ENCODE data around the gene PC. TPM values are rescaled to one million over a fixed set of nuclear protein-coding genes. Genes with fewer than 3 reads are reported as not detected.

Gene PC
- total RNA-seq, 1 donor from 2014 or later, result 47.4 TPM

DNA sequence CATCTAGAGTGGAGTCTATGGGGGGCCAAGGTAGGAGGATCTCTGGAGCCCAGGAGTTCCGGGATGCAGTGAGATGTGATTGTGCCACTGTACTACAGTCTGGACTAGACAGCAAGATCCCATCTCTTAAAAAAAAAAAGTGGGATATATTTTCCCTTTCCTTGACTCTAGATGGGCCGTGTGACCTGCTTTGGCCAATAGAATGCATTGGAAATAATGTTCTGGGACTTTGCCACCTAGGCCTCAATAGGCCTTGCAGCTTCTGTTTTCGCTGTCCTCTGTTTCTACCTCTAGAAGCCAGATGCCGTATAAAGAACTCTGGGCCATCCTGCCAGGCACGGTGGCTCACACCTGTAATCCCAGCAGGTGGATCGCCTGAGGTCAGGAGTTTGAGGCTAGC lies 20.5 kb upstream of the PC start:
- DNase-seq, result no peak
- Mint-ChIP-seq H3K4me1 (ENCODE audit: low read depth, unreplicated experiment) (no peaks in the 10 kb centered on the region), H3K9me3 (ENCODE audit: unreplicated experiment) (peaks cover 4% of the 10 kb centered on the region), H3K4me3 (ENCODE audit: unreplicated experiment) (no peak overlapping the region), H3K36me3 (ENCODE audit: unreplicated experiment) (peaks cover 5% of the 10 kb centered on the region), H3K27me3 (ENCODE audit: unreplicated experiment) (peaks cover 5% of the 10 kb centered on the region), H3K27ac (ENCODE audit: unreplicated experiment) (no peak overlapping the region)
- TF ChIP-seq, protein P1, sequence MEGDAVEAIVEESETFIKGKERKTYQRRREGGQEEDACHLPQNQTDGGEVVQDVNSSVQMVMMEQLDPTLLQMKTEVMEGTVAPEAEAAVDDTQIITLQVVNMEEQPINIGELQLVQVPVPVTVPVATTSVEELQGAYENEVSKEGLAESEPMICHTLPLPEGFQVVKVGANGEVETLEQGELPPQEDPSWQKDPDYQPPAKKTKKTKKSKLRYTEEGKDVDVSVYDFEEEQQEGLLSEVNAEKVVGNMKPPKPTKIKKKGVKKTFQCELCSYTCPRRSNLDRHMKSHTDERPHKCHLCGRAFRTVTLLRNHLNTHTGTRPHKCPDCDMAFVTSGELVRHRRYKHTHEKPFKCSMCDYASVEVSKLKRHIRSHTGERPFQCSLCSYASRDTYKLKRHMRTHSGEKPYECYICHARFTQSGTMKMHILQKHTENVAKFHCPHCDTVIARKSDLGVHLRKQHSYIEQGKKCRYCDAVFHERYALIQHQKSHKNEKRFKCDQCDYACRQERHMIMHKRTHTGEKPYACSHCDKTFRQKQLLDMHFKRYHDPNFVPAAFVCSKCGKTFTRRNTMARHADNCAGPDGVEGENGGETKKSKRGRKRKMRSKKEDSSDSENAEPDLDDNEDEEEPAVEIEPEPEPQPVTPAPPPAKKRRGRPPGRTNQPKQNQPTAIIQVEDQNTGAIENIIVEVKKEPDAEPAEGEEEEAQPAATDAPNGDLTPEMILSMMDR (IDR thresholded peaks at IDR 0.05; ENCODE audit: partially characterized antibody, unreplicated experiment), result no peak

DNA sequence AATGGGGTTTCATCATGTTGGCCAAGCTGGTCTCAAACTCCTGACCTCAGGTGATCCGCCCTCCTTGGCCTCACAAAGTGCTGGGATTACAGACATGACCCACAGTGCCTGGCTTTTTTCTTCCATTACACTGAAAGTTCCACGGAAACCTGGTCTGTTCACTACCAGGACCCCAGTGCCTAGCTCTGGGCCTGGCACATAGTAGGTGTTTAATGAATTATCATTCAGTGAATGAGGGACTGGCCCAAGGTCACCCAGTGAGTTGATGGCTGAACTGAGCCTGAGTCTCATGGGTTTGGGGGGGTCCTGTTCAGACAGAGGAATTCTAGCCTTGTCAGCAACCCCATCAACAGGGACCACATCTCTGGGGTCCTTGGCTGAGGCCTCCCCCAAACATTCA lies 20.0 kb upstream of the PC start:
- Mint-ChIP-seq H3K27ac (ENCODE audit: unreplicated experiment) (no peak overlapping the region), H3K4me1 (ENCODE audit: low read depth, unreplicated experiment) (no peaks in the 10 kb centered on the region), H3K9me3 (ENCODE audit: unreplicated experiment) (peaks cover 4% of the 10 kb centered on the region), H3K4me3 (ENCODE audit: unreplicated experiment) (no peak overlapping the region), H3K36me3 (ENCODE audit: unreplicated experiment) (peaks cover 5% of the 10 kb centered on the region), H3K27me3 (ENCODE audit: unreplicated experiment) (peaks cover 3% of the 10 kb centered on the region)
- TF ChIP-seq, protein P1 (IDR thresholded peaks at IDR 0.05; ENCODE audit: partially characterized antibody, unreplicated experiment), result no peak
- no peak for DNase-seq

DNA sequence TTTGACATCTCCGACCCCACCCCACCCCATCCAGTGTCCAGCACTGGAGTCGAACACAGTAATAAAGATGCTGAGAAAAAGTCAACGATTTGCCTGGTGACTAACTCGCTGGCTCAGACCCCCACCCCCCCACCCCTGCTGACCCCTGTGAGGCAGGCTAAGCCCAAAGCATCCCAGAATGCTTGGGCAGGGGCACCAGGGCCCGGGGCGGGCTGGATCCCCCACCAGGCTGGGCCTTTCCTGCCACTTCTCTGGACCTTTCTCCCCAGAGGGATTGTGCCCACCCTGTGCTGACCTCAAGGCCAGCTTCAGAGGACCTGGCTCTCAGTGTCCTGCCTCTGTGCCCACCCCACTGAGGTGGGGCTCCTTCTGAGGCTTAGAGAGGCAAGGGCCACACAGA lies 18.7 kb upstream of the PC start:
- H3K9me3 Mint-ChIP-seq (ENCODE audit: unreplicated experiment), result peaks cover 2% of the 10 kb centered on the region
- H3K4me3 Mint-ChIP-seq (ENCODE audit: unreplicated experiment), result no peak overlapping the region
- no peaks in the 10 kb centered on the region for H3K27me3 Mint-ChIP-seq (ENCODE audit: unreplicated experiment)
- no peak for DNase-seq
- H3K4me1 Mint-ChIP-seq (ENCODE audit: low read depth, unreplicated experiment), result no peaks in the 10 kb centered on the region
- H3K36me3 Mint-ChIP-seq (ENCODE audit: unreplicated experiment), result peaks cover 5% of the 10 kb centered on the region
- no peak overlapping the region for H3K27ac Mint-ChIP-seq (ENCODE audit: unreplicated experiment)
- TF ChIP-seq, protein P1 (IDR thresholded peaks at IDR 0.05; ENCODE audit: partially characterized antibody, unreplicated experiment), result no peak

DNA sequence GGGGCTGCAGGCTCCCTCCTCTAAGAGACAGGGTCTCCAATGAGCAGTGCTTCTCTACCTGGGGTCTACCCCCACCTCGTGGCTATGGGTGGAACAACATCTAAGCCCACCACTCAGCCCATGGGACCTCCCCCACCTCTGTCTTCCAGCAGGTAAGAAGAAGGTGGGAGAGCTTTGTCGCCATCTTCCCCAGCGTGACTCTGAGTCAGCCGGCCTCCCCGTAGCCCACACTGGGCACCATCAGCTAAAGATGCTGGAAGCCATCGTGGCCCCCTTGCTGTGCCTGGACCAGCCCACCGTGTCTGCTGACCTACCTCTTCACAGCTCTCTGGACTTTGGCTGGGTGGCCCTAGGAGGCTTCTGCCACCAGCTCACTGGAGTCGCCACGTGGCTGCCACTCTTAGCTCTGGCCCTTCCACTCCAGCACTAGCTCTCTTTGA lies 17.9 kb upstream of the PC start:
- Mint-ChIP-seq H3K9me3 (ENCODE audit: unreplicated experiment) (peaks cover 2% of the 10 kb centered on the region), H3K36me3 (ENCODE audit: unreplicated experiment) (peaks cover 5% of the 10 kb centered on the region), H3K27me3 (ENCODE audit: unreplicated experiment) (no peaks in the 10 kb centered on the region), H3K27ac (ENCODE audit: unreplicated experiment) (no peak overlapping the region), H3K4me1 (ENCODE audit: low read depth, unreplicated experiment) (peaks cover under 1% of the 10 kb centered on the region), H3K4me3 (ENCODE audit: unreplicated experiment) (no peak overlapping the region)
- TF ChIP-seq, protein P1 (IDR thresholded peaks at IDR 0.05; ENCODE audit: partially characterized antibody, unreplicated experiment), result peak; percentile 85
- peak; percentile 78 for DNase-seq

DNA sequence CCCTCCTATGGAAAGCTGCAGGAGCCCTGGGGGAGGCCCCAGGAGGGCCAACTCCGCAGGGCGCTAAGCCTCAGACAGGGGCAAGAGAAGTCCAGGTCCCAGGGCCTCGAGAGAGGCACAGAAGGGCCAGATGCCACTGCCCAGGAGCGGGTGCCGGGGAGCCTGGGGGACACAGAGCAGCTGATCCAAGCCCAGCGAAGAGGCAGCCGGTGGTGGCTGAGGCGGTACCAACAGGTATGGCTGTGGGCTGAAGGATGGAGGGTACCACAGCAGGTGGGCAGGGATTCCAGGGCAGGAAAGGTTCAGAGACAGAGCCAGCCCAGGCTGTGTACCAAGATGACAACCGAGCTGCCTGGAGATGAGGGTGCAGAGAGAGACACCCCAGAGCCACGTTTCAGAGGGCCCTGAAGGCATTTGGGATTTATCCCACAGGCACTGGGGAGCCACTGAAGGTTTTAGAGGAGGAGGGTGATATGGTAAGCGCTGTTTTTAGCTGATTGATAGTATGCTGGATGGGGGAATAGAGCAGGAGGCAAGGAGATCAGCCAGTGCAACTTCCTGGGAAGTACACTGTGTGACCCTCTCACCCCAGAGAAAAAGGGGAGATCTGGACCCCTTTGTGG lies 17.3 kb upstream of the PC start:
- Mint-ChIP-seq H3K4me1 (ENCODE audit: low read depth, unreplicated experiment) (peaks cover 6% of the 10 kb centered on the region), H3K9me3 (ENCODE audit: unreplicated experiment) (peaks cover 2% of the 10 kb centered on the region), H3K27ac (ENCODE audit: unreplicated experiment) (no peak overlapping the region), H3K27me3 (ENCODE audit: unreplicated experiment) (peaks cover 4% of the 10 kb centered on the region), H3K4me3 (ENCODE audit: unreplicated experiment) (no peak overlapping the region), H3K36me3 (ENCODE audit: unreplicated experiment) (peaks cover 5% of the 10 kb centered on the region)
- TF ChIP-seq, protein P1 (IDR thresholded peaks at IDR 0.05; ENCODE audit: partially characterized antibody, unreplicated experiment), result no peak
- DNase-seq, result no peak

Measured in glutamatergic neuron (in vitro differentiated cells).